Transverse colon (tissue), 4 donors: Measurements from ENCODE around the gene TRABD2B.

Experiments
- EP300 ChIP-seq: sonication (generic); formaldehyde crosslinking; IDR thresholded peaks from one replicate; pipeline ENCODE4 v1.6.1; 2017; ENCODE audit warnings: antibody characterized with exemption, low read depth
- POLR2A ChIP-seq: fragments of 450-650 bp; IDR thresholded peaks from one replicate; pipeline ENCODE4 v1.6.1; 2016; ENCODE audit warnings: antibody characterized with exemption, mild to moderate bottlenecking, moderate library complexity
- POLR2AphosphoS5 ChIP-seq, 3 donors: sonication (generic); formaldehyde crosslinking; IDR thresholded peaks; one replicate each; pipeline ENCODE4 v1.6.1; 2016; ENCODE audit warnings: antibody characterized with exemption in 3 of 3
- TF ChIP-seq, protein P1 (sequence below), 5 experiments: fragments of 200-600 bp in 3 of 5; fragments of 450-650 bp in 2 of 5; sonication (generic) in 3 of 5; IDR thresholded peaks; 1 replicate in 2 of 5; 2 replicates in 3 of 5; pipeline ENCODE4 v1.5.1; 2016 to 2017; ENCODE audit warnings: antibody characterized with exemption in 5 of 5, inconsistent platforms in 3 of 5, mild to moderate bottlenecking in 2 of 5, moderate library complexity in 1 of 5

DNA sequence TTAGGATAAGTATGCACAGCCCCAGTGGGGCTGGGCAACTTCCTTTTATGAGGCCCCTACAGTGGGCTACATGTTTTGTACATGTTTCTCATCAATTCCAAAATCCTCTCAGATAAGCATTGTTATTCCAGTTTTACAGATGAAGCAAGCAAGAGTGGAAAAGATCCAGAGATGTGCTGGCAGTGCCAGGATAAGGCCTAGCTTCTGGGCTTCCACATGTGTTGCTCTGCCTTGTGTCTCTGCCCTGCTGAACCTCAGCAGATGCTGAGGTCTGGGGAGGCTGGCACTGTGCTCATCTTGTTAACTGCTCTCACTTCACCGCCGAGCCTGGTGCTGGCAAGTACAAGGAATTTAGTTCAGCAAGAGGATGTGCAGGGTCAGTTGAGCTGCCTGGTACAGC, 202.1 kb downstream of the TRABD2B start:
- TF ChIP-seq POLR2AphosphoS5 (IDR thresholded peaks at IDR 0.05) (no peak), POLR2A (no peak), EP300 (no peak)
- TF ChIP-seq, protein P1, sequence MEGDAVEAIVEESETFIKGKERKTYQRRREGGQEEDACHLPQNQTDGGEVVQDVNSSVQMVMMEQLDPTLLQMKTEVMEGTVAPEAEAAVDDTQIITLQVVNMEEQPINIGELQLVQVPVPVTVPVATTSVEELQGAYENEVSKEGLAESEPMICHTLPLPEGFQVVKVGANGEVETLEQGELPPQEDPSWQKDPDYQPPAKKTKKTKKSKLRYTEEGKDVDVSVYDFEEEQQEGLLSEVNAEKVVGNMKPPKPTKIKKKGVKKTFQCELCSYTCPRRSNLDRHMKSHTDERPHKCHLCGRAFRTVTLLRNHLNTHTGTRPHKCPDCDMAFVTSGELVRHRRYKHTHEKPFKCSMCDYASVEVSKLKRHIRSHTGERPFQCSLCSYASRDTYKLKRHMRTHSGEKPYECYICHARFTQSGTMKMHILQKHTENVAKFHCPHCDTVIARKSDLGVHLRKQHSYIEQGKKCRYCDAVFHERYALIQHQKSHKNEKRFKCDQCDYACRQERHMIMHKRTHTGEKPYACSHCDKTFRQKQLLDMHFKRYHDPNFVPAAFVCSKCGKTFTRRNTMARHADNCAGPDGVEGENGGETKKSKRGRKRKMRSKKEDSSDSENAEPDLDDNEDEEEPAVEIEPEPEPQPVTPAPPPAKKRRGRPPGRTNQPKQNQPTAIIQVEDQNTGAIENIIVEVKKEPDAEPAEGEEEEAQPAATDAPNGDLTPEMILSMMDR (IDR thresholded peaks at IDR 0.05): no peak
